Fibroblast of villous mesenchyme (primary cell): ENCODE measurements around the gene CYP2C18. TPM values are rescaled to one million over a fixed set of nuclear protein-coding genes. Genes with fewer than 3 reads are reported as not detected.

Source experiments
- DNase-seq: peaks from one replicate; pipeline ENCODE4 v3.0.0-alpha.2; 2010; ENCODE audit warnings: low read depth
- H3K4me3 ChIP-seq: 2 replicates; pipeline ENCODE4 v1.5.1; 2011; ENCODE audit warnings: low read depth, mild to moderate bottlenecking, low read length
- CTCF ChIP-seq: IDR thresholded peaks from 2 replicates; pipeline ENCODE4 v1.5.1; 2012; ENCODE audit warnings: low read depth, mild to moderate bottlenecking, low read length; ENCODE audit not compliant: insufficient read depth
- total RNA-seq: library from RNA; depleted of rRNA; stranded (reverse); fragments of >200 nt; gene quantifications from 2 replicates; pipeline ENCODE4 v1.2.3, GENCODE V29; 2012

CYP2C18 gene
- total RNA-seq, 1 donor = not detected

- DNase-seq = no peak
- no peak for TF ChIP-seq CTCF
Measured at GRCh38 chr10:94784256-94784655, 100.7 kb downstream of the CYP2C18 start.

GRCh38 chr10:94785211-94785610 lies 101.7 kb downstream of the CYP2C18 start:
- DNase-seq = no peak
- H3K4me3 ChIP-seq = no peak overlapping the region
- no peak for TF ChIP-seq CTCF

More at GRCh38 chr10:94784256-94784655, 100.7 kb downstream of the CYP2C18 start:
- H3K4me3 ChIP-seq = no peak overlapping the region

Other genes starting within 250 kb of the CYP2C18 start
- 38.7 and 39.7 TPM in 2 replicates for gene HELLS, start 137.9 kb upstream of the CYP2C18 start, total RNA-seq
- gene CYP2C19, start 79.0 kb downstream of the CYP2C18 start, total RNA-seq = 0.43 TPM in 1 of 2 replicates, not detected in the other